ENCODE results near the gene RNF225. TPM values are rescaled to one million over a fixed set of nuclear protein-coding genes. Genes with fewer than 3 reads are reported as not detected.

The RNF225 gene
- total and polyA plus RNA-seq, 2 experiments from 2014 or later = not detected

GRCh38 chr19:58394821-58395219 is 636 bp upstream of the RNF225 start:
- Histone ChIP-seq H3K4me2 (no peak overlapping the region), H3K27ac (no peak overlapping the region), H2AFZ (no peak overlapping the region), H3K79me2 (peaks cover 8% of the 10 kb centered on the region), H4K20me1 (ENCODE audit: insufficient read depth, poor library complexity, severe bottlenecking) (peaks cover 11% of the 10 kb centered on the region), H3K4me1 (ENCODE audit: insufficient read depth) (peaks cover 5% of the 10 kb centered on the region), H3K9me2 (replicated peaks; ENCODE audit: insufficient read depth) (no peaks in the 10 kb centered on the region), H3K4me3 (no peak overlapping the region), H3K9me3 (ENCODE audit: low read depth) (no peaks in the 10 kb centered on the region), H3K36me3 (replicated peaks; ENCODE audit: insufficient read depth, low read depth) (no peaks in the 10 kb centered on the region), H3K27me3 (peaks cover 8% of the 10 kb centered on the region)
- 86% methylated on average over 3 of the region's 3 CpGs for WGBS (ENCODE audit: low lambda C conversion rate, missing lambda C conversion rate)
- TF ChIP-seq EZH2phosphoT487 (IDR thresholded peaks at IDR 0.05; ENCODE audit: low read depth, severe bottlenecking, unreplicated experiment) = no peak
- TF ChIP-seq EZH2 (IDR thresholded peaks at IDR 0.05; ENCODE audit: borderline replicate concordance) = no peak
- no peak for TF ChIP-seq CTCF (IDR thresholded peaks at IDR 0.05; ENCODE audit: poor library complexity)
- DNase-seq (ENCODE audit: low spot score) = no peak

GRCh38 chr19:58395979-58396627 is 647 bp downstream of the RNF225 start:
- H3K9me2 ChIP-seq (replicated peaks; ENCODE audit: insufficient read depth) = no peaks in the 10 kb centered on the region
- WGBS (ENCODE audit: low lambda C conversion rate, missing lambda C conversion rate) = 14% methylated on average over 24 of the region's 75 CpGs
- H3K27ac ChIP-seq = no peak overlapping the region
- TF ChIP-seq CTCF (IDR thresholded peaks at IDR 0.05; ENCODE audit: poor library complexity) = no peak
- TF ChIP-seq EZH2 (IDR thresholded peaks at IDR 0.05; ENCODE audit: borderline replicate concordance) = no peak
- TF ChIP-seq EZH2phosphoT487 (IDR thresholded peaks at IDR 0.05; ENCODE audit: low read depth, severe bottlenecking, unreplicated experiment) = no peak
- peaks cover 8% of the 10 kb centered on the region for H3K27me3 ChIP-seq
- H3K4me3 ChIP-seq = no peak overlapping the region
- no peaks in the 10 kb centered on the region for H3K79me2 ChIP-seq
- peak overlapping the region; percentile 71 for H3K4me2 ChIP-seq
- no peaks in the 10 kb centered on the region for H3K36me3 ChIP-seq (replicated peaks; ENCODE audit: insufficient read depth, low read depth)
- no peaks in the 10 kb centered on the region for H3K9me3 ChIP-seq (ENCODE audit: low read depth)
- peaks cover 11% of the 10 kb centered on the region for H3K4me1 ChIP-seq (ENCODE audit: insufficient read depth)
- no peak overlapping the region for H2AFZ ChIP-seq
- H4K20me1 ChIP-seq (ENCODE audit: insufficient read depth, poor library complexity, severe bottlenecking) = peaks cover 10% of the 10 kb centered on the region
- DNase-seq (ENCODE audit: low spot score) = peak; percentile 41

- Histone ChIP-seq H3K36me3 (replicated peaks; ENCODE audit: insufficient read depth, low read depth) (no peaks in the 10 kb centered on the region), H3K4me3 (no peak overlapping the region), H3K4me2 (peak overlapping the region; percentile 56)
Measured at GRCh38 chr19:58396691-58397532, 1.5 kb downstream of the RNF225 start.

More at GRCh38 chr19:58396691-58397532, 1.5 kb downstream of the RNF225 start:
- H2AFZ ChIP-seq = no peak overlapping the region
- H3K4me1 ChIP-seq (ENCODE audit: insufficient read depth) = peaks cover 11% of the 10 kb centered on the region
- peaks cover 8% of the 10 kb centered on the region for H3K27me3 ChIP-seq
- no peak for DNase-seq (ENCODE audit: low spot score)
- H4K20me1 ChIP-seq (ENCODE audit: insufficient read depth, poor library complexity, severe bottlenecking) = peaks cover 3% of the 10 kb centered on the region
- TF ChIP-seq EZH2 (IDR thresholded peaks at IDR 0.05; ENCODE audit: borderline replicate concordance) (no peak), CTCF (IDR thresholded peaks at IDR 0.05; ENCODE audit: poor library complexity) (no peak), EZH2phosphoT487 (IDR thresholded peaks at IDR 0.05; ENCODE audit: low read depth, severe bottlenecking, unreplicated experiment) (no peak)
- H3K9me2 ChIP-seq (replicated peaks; ENCODE audit: insufficient read depth) = no peaks in the 10 kb centered on the region
- no peaks in the 10 kb centered on the region for H3K9me3 ChIP-seq (ENCODE audit: low read depth)
- H3K79me2 ChIP-seq = peaks cover under 1% of the 10 kb centered on the region
- H3K27ac ChIP-seq = no peak overlapping the region
- WGBS (ENCODE audit: low lambda C conversion rate, missing lambda C conversion rate) = 83% methylated on average over 36 of the region's 58 CpGs

Data from hepatocyte (in vitro differentiated cells).